Glomerular endothelial cell (primary cell): ENCODE measurements around the gene PPP1R12A. TPM values are rescaled to one million over a fixed set of nuclear protein-coding genes. Genes with fewer than 3 reads are reported as not detected.
"Not testable (repeated sequence)": the region's sequence is repeated elsewhere in the genome, so short reads cannot be mapped to it uniquely, and the experiment has no call there.

Source experiments
- DNase-seq: peaks from one replicate; pipeline ENCODE4 v3.0.0-alpha.2; 2011; ENCODE audit warnings: low read depth, low spot score; ENCODE audit errors: extremely low read depth
- total RNA-seq: library from RNA; depleted of rRNA; stranded (reverse); fragments of >200 nt; gene quantifications from 2 replicates; pipeline ENCODE4 v1.2.3, GENCODE V29; 2015

PPP1R12A gene
- 36.1 and 61.1 TPM in 2 replicates for total RNA-seq

DNA sequence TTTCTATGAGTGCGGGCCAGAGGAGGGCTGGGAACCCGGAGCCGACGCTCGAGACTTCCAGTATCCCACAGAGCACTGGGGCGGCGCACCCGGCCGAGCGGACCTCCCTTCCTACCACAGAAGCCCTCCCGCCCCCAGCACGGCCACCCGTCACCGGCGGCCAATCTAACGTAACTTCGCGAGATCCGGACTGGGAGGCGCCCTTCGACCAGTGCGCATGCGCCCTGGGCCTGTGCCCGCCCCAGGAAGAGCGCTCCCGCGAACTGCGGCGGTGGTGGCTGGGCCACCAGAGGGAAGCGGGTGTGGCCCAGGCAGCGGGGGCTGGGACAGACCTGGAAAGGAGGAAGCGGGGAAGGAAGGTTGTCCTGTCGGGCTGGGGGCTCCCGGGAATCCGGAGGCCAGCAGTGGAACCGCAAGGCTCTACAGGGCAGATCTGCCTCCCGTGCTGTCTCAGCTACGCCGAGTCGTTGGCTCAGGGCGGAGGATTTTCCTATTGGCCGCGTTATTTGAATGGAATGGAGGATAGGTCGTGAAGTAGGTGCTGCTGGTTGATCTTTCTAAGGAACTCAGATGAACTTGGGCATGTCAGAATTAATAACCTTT, at the start of gene PPP1R12A:
PPP1R12A (minus strand) TSS at position 77 of the 603 bp plus-strand sequence. CDS start 166 bp downstream, outside the sequence.
- peak; percentile 45 for DNase-seq

DNA sequence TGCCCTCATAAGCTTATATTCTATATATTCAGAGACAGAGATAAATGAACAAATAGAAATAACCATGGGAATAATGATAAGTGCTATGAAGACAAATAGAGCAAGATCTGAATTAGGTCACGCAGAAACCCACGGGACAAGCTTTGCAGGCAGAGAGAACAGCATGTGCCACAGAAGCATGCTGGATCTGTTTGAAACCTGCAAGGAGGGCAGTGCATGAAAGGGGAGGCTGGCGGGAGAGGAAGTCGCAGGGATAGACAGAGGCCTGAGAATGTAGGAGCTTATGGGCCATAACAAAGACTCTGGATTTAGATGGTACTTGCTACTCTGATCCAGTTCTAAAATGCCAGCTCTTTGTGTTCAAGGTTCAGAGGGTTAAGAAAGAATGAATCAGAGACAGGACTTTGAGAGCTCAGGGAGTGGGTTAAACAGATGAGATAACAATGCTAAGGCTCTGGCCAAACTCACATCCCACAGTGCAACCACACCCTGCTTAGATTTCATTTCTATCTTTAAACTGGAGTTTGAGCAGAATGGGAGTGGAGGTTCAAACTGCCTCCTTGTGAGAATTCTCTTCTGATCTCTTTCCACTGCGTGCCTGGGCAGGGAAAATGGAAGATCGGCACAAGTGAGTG, 49.2 kb upstream of the PPP1R12A start:
- no peak for DNase-seq

DNA sequence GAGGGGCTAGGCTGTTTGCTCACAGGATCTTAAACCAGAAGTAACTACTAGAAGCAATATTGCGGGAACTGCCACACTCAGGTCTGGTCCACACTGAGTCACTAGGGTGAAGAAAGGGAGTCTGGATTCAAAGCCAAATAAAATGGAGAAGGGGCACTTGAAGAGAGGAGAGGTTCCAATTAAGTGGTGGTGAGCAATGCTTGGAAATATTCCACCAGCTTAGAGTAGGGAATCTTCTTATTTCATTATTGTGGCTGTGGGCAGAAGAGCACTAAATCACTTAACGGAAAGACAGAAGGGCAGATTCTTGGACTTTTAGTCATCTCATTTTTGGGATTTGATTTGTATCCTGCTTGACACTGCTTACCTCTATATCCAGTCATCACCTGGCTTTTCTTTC, 48.6 kb upstream of the PPP1R12A start:
- DNase-seq: no peak

DNA sequence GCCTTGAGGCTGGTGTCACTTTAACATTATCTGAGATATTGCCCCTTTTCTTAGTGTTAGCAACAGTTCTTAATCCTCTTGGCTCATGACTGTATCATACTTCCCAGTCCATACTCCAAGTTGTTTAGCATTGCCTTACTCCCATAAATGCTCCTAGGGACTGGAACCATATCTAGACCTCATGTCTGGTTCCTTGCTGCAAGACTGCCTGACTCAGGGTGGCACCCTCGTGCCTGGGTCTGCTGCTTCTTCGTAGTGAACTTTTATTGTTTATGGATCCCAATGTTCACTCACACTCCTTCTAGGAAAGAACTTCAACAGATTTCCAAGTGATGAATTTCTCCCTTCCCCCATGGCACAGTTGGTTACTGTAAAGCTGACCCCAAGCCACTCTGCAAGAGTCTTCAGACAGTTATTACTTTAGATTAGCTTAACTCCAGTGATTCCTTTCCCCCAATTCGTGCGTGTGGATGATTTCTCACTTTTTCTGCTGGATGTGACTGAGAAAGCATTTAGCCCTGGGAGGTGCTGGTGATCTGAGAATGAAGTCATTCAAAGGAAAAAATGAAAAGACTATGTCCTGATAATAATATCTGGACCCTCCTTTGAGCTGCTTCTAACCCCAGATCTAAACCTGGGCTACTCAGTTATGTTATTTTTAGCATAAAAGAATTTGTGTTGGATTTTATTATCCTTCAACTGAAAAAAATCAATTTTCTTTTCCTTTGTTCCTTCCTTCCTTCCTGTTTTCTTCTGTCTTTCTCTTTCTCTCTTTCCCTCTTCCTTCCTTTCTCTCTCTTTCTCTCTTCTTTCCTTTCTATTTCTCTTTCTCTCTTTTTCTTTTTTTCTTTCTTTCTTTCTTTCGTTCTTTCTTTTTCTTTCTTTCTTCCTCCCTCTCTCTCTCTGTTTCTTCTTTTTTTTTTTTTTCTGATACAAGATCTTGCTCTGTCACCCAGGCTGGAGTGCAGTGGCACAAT, 47.5 kb upstream of the PPP1R12A start:
- no peak for DNase-seq

DNA sequence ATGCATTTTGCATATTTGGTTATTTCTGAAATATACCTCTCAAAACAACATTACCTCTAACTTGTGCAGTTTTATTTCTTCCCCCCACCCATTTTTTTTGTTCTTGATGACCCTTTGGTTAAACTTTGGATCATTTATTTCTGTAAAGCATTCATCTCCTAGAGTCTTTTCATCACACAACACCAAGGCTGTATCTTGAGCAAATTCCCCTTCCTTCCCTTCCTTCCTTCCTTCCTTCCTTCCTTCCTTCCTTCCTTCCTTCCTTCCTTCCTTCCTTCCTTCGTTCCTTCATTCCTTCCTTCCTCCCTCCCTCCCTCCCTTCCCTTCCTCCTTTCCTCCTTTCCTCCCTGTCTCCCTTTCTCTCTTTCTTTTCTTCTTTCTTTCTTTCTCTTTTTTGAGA, 43.8 kb upstream of the PPP1R12A start:
- no peak for DNase-seq

DNA sequence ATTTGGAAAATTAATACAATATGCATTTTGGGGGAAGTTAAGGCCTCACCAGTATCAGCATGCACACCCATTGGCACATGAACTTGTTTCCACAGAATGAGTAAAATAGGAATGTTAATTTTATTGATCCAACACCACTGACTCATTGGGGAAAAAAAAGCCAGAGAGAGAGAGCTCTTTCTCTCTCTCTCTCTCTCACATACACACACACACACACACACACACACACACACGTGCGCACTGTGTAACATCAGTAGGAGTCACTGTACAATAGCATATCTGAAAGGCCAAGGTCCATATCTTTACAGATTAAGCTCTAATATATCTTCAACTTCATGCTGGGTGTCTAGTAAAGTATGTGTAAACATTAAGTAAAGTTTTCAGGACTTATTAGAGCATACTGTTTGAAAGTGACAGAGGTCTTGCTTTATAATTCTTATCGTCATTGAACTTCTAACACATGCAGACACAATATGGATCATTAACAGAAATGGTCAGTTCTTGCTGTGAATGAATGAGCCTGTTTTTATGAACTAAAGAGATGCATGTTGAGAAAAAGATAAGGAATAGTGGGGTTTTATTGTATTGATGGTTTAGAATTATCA, 43.1 kb upstream of the PPP1R12A start:
- DNase-seq: not testable (repeated sequence)

DNA sequence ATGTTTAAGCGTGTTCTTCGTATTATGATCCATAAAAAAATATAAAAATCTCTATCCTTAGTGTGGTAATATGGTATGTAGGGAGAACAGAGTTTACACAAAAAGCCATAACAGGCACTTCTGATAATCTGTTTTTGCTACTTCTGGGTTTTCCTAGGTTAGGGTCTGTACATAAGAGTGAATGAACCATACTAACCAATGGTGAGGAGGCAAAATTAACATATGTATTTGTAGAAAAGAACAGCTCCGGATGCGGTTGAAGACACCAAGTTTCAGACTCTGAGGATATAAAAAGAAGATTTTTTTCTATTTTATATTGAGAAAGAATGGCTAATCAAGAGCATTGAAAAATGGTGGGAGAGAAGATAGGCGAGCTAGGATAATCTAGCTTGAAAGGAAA, 40.2 kb upstream of the PPP1R12A start:
- DNase-seq: no peak

DNA sequence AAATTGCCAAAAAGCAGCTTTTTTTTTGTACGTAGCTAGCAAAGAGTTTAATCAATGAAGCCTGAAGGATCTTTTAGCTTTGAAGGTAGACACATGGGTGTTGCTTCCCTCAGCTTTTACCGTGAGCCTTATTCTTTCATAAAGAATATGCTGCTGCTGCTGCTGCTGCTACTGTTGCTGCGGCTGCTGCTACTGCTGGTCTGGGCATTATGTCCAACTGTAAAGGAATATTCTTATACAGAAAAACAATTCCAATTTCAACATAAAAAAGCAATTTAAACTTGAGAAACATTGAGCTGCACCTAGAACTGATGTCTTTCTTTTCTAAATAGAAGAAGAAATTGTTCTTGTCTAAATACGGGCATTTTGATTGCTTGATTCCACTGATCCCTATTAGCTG, 38.9 kb upstream of the PPP1R12A start:
- no peak for DNase-seq

DNA sequence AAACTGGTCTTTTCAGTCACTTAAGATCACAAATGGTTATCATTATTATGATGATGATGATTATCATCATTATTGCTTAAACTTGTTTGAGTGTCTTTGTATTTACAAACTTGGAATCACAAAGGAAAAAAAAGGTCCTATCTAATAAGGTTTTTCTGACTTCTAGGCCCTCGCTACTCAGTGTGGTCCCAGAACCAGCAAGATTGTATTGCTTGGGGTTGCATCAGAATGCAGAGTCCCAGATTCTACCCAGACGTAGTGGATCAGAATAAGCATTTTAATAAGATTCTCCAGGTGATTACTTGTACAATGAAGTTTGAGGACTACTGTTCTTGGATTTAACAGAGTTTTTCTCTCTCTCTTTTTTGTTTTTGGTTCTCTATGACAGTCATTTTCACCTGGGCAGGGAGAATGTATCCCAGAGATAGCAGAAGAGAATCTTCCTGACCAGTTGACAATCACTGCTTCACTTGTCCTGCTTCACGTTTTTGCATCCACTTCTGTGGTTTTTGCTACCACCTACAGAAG, 29.3 kb upstream of the PPP1R12A start:
- no peak for DNase-seq

DNA sequence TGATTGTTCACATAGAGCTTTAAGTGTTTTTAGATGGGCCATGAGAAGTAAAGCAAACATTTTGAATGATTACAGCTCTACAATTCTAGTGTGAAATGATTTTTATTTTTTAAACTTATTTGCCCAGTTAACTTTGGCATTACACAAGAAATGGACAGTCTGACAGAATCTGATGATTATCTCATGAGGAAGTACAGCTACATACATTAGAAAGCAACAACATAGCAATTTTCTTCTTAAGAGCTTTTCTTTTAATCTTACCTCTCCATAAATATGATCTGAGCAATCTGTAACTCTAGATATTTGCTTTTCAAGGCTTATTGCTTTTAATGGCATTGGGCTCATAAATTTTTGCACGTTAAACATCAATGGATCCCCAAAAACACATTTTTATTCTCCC, 26.5 kb upstream of the PPP1R12A start:
- no peak for DNase-seq

DNA sequence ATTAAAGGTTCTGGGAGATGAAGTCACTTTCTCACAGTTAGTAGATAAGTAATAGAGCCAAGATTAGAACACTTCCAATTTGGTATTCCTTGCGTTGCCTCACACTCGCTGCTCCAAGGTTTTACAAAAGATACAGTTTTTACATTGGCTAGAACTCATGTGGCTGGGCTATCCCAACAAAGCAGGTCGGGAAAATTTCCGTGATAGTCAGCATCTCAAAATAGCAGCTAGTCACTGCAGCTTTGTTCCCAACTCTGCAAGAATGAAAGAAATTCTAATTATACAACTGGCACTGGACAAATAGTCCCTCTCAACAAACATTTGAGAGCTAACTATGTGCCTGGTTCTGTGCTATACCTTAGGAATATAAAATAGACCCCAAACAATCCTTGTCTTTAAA, 24.6 kb upstream of the PPP1R12A start:
- no peak for DNase-seq

DNA sequence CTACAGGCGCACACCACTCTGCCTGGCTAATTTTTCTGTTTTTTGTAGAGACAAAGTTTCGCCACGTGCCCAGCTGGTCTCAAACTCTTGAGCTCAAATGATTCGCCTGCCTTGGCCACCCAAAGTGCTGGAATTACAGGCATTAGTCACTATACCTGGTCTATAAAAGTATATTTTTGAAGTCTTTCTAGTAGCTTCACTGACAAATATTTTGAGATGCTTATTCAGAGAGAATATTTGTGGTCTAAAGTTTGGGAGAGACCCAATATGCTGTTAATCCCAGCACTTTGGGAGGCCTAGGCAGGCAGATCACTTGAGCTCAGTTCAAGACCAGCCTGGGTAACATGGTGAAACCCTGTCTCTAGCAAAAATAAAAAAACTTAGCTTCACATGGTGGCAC, 22.0 kb upstream of the PPP1R12A start:
- DNase-seq: no peak

DNA sequence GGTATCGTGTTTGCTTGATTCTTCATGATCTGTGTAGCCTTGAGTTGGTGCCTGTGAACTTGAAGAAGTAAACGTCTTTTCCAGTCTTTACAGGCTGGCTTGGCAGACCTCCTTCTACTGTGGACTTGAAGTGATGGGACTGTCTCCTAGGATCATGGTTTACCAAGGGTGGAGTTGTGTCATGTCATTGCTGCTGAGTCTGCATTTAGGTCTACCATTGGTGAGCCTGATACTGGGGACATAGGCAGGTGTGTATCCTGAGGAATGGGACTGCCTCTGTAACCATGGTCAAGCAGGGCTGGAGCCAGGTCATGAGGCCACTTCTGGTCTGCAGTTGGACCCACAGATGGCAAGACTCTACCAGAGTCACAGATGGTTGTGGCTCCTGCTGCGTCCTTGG, 20.7 kb upstream of the PPP1R12A start:
- no peak for DNase-seq

DNA sequence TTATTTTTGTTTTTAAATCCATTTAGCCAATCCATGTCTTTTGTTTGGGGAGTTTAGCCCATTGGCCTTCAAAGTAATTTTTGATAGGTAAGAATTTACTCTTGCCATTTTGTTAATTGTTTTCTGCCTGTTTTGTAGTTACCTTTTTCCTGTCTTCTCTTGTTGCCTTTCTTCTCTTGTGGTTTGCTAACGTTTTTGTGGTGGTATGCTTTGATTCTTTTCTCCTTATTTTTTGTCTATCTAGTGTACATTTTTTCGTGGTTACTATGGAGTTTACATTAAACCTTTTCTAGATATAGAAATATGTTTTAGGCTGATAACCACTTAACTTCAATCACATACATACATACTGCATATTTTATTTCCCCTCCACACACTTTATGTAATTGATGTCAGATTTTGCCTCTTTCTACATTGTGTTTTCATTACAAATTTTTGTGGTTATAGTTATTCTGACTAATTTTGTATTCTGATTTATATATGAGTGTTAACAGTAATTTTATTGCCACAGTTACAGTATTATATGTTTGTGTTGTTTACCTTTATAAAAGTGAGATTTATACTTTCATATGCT, 19.2 kb upstream of the PPP1R12A start:
- DNase-seq: no peak

DNA sequence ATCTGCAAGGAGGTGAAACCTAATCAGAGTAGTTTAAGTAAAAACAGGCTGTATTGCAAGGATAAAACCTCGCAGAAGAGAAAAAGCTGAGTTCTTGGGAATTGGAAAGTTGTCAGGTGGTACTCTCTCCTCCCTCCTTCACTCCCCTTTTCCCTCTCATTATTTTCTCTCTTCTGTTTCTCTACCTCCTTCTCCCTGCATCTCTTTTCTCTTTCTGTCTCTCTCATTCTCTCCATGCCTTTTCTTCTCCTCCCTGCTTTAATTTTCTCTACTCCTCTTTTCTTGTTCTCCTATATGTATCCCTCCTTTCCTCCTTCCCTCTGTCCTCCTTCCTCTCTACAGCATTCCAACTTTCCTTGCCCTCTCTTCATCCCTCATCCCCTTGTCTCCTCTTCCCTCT, 14.2 kb upstream of the PPP1R12A start:
- DNase-seq: no peak

DNA sequence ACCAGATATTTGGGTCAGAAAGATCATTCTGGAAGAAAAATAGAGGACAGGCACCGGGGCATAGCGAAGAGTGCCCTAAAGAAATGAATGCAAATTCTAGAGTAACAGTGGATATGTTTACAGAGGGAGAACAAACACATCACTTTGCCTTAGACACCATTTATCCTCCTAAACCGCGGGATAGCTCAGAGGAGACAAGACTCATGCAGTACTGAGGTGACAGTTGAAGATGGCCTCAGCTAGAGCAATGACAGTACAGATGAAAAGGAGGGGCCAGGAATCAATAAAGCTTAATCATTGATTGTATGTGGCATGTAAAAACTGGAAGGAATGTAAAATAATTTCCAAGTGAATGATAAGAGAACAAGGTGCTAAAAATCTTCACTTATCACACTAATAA, 10.5 kb upstream of the PPP1R12A start:
- DNase-seq: no peak

DNA sequence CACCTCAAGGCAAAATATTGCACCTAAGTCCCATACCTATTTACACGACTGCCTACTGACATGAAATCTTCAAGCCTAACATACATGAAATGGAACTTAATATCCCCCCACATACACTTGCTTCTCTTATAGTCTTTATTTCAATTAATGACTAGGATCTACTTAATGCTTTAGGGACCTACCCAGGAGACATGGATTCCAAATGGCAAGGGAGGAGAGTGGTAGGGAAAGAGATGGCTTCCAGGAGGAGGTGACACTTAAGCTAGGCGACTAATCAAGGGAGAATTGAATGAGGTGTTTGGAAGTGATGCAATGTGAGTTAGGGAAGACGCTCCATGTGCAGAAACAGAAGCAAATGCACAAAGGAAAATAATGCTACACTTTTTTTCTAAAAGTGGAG, 9.7 kb upstream of the PPP1R12A start:
- no peak for DNase-seq

DNA sequence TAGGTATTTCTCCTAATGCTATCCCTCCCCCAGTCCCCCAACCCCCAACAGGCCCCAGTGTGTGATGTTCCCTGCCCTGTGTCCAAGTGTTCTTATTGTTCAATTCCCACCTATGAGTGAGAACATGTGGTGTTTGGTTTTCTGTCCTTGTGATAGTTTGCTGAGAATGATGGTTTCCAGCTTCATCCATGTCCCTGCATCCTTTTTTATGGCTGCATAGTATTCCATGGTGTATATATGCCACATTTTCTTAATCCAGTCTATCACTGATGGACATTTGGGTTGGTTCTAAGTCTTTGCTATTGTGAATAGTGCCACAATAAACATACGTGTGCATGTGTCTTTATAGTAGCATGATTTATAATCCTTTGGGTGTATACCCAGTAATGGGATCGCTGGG, 7.9 kb upstream of the PPP1R12A start:
- not testable (repeated sequence) for DNase-seq

DNA sequence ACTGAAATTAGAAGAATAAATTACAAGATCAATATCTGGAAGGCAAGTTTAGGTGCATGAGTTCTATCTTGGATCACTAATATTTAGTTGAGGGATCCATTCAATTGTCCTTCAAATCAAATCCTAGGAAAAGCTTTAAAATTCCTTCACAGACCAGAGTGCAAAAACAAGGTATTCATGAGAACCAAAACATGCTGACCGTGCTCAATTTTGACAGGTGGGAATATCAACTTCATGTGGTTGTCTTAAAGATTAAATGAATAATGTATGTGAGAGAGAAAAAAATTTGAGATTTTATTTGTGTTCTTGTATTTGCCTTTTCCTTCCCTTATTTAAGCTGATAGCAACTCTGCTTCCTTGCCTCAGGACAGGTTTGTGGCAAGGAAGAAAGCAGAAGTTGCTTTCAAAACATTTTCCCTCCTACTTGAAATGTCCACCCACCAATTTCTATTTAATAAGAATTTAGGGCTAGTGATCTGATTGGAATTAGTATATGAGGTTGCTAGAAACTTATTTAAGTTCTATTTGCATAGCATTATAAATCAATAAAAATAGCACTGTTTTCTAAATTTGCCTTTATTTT, 4.9 kb upstream of the PPP1R12A start:
- no peak for DNase-seq

DNA sequence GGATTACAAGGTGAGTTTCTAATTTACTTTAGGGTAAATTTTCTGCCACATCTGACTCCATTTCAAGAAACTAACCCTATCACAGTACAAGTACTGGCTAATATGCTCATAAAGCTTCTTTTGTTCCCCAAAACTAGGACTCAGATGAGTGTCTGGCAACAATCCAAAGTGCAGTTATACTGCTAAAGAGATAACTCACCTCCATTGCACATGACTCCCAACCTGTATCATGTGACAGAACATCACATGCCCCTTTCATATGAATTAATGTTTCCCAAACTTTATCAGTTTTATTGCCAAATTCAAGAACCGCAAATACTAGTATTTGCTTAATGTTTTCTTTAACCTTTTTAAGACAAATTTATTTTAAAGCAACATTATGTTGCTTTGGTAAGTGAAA, 3.9 kb upstream of the PPP1R12A start:
- DNase-seq: no peak
